Kidney tubule cell (primary cell): ENCODE data around the gene PTPN6.
A peak's percentile ranks its signal among the peaks of the same experiment; 100 is the strongest.

ENCODE experiments used
- DNase-seq: peaks from one replicate; pipeline ENCODE4 v3.0.0-alpha.2; 2018; ENCODE audit warnings: low spot score

Gene PTPN6

DNA sequence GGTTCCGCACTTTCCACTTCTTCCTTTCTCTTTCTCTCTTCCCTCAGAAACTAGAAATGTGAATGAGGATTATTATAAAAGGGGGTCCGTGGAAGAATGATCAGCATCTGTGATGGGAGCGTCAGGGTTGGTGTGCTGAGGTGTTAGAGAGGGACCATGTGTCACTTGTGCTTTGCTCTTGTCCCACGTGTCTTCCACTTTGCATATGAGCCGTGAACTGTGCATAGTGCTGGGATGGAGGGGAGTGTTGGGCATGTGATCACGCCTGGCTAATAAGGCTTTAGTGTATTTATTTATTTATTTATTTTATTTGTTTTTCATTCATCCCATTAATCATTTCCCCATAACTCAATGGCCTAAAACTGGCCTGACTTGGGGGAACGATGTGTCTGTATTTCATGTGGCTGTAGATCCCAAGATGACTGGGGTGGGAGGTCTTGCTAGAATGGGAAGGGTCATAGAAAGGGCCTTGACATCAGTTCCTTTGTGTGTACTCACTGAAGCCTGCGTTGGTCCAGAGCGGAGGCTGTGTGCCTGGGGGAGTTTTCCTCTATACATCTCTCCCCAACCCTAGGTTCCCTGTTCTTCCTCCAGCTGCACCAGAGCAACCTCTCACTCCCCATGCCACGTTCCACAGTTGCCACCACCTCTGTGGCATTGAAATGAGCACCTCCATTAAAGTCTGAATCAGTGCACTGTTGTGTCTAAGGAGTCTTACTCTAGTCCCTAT lies 28.0 kb upstream of the PTPN6 start:
- DNase-seq = no peak

GRCh38 chr12:6923851-6924250 lies 27.3 kb upstream of the PTPN6 start:
- DNase-seq = no peak

- no peak for DNase-seq
Observed at GRCh38 chr12:6925239-6925539, 26.0 kb upstream of the PTPN6 start.

DNA sequence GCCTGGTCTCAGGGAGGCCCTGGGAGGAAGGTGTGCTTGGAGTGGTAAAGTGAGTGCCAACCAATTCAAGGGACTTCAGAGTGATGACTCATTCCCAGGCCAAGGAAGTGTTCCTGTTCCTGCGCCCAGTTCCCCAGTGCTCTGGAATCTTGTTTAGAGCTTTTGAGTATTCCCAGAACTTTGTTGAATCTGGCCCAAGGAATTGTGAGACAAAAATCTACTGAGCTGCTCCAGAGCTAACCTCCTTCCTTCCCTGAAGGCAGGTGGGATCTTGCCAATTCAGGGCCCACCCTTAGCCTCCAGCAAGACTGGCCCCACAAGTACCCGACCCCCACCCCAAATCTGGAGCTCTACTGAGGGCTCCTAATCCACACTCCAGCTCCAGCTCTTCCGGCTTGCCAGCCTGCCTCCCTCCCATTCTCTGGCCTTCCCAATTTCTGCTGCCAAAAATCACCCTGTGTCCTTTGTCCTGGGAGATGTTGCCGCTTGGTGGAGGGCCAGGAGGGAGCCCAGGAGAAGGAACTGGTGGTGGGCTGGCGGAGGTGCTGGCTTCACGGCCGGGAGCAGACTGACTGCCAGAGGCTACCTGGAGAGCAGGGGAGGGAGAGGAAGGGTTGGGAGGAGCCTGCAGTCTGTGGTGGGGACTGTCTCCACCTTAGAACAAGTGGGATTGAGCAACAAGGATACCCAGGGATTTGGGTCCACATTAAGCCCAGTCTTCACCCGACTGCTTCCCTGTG lies 25.4 kb upstream of the PTPN6 start:
- peak; percentile 93 for DNase-seq

DNA sequence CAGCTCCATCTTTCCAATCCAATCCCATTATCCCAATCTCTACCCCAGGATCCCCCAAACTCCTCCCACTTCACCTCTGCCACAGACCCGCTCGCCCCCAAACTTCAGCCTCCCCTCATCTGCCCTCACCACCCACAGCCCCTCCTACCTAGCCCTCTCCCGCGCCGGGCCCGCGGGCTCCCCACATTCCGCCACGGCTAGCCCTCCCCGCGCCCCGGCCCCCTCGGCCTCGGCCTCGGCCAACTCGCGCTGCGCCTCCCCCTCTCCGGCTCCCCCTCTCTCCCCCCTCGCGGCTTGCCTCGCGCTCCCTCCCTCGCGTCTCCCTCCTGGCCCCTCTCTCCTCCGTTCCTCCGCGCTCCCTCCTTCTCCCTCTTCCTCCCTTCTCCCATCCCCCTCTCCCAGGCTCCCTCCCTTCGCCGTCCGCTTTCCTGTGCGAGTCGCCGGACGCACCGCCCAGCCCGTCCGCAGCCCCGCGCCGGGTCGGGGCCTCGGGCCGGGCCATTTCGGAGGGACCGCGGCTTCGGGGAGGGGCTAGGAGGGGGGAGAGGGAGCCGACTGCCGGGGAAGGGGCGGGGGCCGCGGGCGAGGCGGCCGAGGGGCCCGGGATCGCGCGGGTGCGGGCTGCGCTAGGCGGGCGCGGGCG lies 23.7 kb upstream of the PTPN6 start, which contains the start of gene ATN1:
Gene ATN1 (plus strand): TSS at position 581 of the 643 bp plus-strand sequence. CDS start 6,043 bp downstream, outside the sequence.
- DNase-seq = peak; percentile 76

- no peak for DNase-seq
Observed at GRCh38 chr12:6928022-6928702, 23.0 kb upstream of the PTPN6 start.

- no peak for DNase-seq
Observed at GRCh38 chr12:6928703-6929407, 22.3 kb upstream of the PTPN6 start.

DNA sequence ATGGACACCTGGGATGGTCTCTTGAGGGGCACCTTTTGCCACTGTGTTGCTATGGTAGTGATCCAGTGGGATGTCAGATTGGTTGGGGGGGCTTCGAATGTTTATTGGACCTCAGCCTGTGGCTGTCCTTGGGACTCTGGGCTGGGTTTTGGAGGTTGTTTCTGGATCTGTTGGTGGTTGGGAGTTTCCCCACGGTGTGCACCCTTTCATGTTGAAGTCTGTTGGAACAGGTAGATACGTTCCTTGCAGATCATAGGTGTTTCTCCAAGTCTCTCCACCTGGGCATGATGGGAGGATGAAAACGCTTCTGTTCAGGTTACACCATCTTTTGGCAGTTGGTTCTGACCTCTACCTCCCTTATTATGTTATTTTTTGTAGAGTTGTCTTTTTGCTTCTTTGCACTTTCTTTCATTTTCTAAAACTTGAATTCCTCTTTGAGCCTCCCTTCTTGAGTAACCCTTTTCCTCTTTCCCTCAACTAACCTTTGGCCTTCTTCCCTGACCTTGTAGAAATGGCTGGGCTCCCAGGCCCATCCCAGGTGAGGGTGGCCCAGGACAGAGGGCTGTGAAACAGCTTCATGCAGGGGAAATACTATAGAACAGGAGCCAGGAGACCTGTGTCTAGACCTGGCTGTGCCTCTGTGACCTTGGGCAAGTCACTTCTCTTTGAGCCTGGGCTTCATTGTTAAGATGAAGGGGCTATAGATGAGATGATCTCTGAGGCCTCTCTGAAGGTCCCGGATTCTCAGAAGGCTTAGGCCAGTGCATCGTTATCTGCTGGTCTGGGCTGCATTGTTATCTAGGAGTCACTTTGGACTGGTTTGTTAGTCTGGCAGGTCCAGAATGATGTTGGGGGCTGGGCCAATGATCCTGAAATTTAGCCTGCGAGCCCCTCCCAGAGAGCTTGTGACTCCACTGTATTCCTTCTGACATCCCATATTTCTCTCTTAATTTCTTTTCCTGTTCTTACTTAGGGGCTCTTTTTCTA lies 21.4 kb upstream of the PTPN6 start:
- no peak for DNase-seq

- DNase-seq = no peak
Observed at GRCh38 chr12:6932766-6933165, 18.4 kb upstream of the PTPN6 start.

DNA sequence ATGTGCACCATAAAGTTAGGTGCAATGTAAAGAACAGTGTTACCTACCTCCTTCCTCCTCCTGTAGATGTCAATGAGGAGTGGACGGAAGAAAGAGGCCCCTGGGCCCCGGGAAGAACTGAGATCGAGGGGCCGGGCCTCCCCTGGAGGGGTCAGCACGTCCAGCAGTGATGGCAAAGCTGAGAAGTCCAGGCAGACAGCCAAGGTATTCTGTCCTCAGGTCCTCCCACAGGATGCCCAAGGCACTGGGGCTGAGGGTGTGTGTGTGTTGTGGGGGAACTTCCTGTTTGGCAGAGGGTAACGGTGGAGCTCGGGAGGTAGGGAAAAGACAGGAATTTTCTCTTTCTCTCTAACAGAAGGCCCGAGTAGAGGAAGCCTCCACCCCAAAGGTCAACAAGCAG lies 17.0 kb upstream of the PTPN6 start:
- peak; percentile 37 for DNase-seq

GRCh38 chr12:6935371-6936193 lies 15.6 kb upstream of the PTPN6 start:
- no peak for DNase-seq

- DNase-seq = no peak
Observed at GRCh38 chr12:6936194-6936635, 14.9 kb upstream of the PTPN6 start.

DNA sequence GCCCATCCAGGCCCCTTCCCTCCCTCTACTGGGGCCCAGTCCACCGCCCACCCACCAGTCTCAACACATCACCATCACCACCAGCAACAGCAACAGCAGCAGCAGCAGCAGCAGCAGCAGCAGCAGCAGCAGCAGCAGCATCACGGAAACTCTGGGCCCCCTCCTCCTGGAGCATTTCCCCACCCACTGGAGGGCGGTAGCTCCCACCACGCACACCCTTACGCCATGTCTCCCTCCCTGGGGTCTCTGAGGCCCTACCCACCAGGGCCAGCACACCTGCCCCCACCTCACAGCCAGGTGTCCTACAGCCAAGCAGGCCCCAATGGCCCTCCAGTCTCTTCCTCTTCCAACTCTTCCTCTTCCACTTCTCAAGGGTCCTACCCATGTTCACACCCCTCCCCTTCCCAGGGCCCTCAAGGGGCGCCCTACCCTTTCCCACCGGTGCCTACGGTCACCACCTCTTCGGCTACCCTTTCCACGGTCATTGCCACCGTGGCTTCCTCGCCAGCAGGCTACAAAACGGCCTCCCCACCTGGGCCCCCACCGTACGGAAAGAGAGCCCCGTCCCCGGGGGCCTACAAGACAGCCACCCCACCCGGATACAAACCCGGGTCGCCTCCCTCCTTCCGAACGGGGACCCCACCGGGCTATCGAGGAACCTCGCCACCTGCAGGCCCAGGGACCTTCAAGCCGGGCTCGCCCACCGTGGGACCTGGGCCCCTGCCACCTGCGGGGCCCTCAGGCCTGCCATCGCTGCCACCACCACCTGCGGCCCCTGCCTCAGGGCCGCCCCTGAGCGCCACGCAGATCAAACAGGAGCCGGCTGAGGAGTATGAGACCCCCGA lies 14.3 kb upstream of the PTPN6 start:
- DNase-seq = no peak

DNA sequence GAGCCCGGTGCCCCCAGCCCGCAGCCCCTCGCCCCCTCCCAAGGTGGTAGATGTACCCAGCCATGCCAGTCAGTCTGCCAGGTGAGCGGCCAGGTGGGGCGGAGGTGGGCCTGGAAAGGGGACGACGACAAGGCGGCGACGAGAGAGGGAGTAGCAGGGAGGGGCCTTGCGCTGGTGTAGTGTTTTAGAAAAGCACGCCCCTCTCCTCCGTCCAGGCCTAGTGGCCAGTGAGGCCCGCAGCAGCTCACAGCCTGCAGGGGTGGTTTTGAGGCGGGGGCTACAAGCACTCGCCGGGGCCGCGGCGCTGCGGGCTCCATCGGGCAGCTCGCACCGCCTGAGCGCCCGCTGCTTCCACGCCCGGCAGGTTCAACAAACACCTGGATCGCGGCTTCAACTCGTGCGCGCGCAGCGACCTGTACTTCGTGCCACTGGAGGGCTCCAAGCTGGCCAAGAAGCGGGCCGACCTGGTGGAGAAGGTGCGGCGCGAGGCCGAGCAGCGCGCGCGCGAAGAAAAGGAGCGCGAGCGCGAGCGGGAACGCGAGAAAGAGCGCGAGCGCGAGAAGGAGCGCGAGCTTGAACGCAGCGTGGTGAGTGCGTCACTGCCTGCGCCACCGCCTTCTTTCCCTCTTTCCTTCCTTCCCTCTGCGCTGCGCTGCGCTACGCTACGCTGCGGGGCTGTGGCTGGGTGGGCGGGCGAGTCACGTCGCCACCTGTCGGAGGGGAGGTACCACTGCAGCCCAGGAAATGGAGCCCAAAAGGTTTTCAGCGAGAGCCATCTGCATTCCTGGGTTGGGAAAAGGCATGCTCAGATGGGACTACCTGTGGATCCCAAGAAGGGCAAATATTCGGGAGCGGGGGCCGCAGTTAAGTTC lies 13.4 kb upstream of the PTPN6 start:
- peak; percentile 96 for DNase-seq

GRCh38 chr12:6938353-6939190 lies 12.6 kb upstream of the PTPN6 start:
- DNase-seq = no peak

DNA sequence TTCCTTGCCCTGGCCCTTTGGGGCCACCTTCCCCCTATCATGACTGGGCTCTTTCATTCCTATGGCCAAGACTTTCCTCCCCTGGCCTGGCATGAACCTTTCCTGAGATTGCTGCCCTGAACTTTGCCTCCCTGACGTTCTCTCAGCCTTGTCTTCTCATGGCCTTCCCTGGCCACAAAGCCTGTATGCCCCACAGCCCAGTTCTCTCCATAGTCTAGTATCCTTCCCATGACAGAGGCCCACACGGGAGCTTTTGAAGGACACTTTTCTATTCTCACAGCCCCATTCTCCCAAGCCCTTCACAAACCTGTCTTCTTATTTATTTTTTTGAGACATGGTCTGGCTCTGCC lies 12.0 kb upstream of the PTPN6 start:
- DNase-seq = no peak

DNA sequence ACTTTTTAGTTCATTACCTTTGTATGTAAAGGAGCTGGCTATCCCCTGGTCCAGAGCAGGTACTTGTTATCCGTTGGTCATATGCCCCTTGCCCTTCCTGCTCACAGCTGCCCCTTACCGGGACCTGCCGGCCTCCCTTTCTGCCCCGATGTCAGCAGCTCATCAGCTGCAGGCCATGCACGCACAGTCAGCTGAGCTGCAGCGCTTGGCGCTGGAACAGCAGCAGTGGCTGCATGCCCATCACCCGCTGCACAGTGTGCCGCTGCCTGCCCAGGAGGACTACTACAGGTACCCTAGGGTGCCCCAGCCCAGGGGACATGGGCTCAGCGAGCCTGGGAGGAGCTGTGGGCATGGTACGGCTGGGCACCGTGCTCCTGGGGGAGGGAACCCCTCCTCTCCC lies 9.9 kb upstream of the PTPN6 start:
- no peak for DNase-seq
